CD4-positive, alpha-beta T cell treated with Interleukin-6 at 100 ng/mL for 8 hours (primary cell): ENCODE measurements around the gene GOLGA7B.

Experiments
- DNase-seq: peaks from one replicate; pipeline ENCODE4 v3.0.0-alpha.2; 2020; ENCODE audit warnings: mixed read lengths, low spot score

Gene GOLGA7B

GRCh38 chr10:97849687-97850402 is at the start of gene GOLGA7B:
TSS of gene GOLGA7B (plus strand) at chr10:97849843. CDS start at chr10:97850304, 461 bp downstream.
- DNase-seq, result peak; percentile 52

GRCh38 chr10:97800474-97800873 is 49.2 kb upstream of the GOLGA7B start:
- no peak for DNase-seq

DNA sequence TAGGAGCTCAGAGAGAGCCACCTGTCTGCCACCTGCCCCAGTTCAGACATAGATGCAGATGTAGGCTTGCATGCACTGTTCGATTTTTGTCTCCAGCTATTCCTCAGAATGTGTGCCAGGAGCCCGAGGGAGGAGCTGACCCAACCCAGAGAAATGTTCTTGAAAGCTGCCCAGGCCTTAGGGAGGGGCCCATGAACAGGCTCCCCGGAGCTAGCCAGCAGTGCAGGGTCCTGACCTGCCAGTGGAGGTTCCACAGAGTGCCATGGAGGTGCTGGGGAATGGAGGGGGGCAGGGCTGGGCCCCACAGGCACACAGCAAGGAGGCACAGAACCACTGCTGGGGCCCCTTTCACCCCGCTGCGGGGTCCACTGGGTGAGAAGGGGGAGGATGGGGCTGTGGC is 48.2 kb upstream of the GOLGA7B start:
- no peak for DNase-seq

GRCh38 chr10:97805096-97805884 is 44.4 kb upstream of the GOLGA7B start:
- no peak for DNase-seq

DNA sequence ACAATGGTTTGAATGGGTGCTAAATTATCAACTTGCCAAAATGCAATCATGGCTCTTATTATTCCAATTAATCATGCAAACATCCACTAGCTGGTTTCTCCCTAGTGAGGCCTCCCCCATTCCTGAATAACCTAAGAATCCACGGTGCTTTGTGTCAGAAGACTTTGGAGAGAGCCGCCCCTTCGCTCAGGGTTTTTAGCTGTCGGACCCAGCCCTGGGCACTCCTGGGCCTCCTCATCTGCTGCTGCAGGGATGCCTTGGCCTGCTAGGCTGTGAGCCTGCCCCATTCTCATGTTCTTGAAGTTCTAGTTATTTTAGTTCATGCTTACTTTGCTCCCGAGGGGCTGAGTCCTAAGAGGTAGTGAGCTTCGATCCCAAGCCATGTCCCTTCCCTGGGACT is 43.7 kb upstream of the GOLGA7B start:
- no peak for DNase-seq

GRCh38 chr10:97810446-97810845 is 39.2 kb upstream of the GOLGA7B start:
- DNase-seq, result no peak

- no peak for DNase-seq
Measured at GRCh38 chr10:97811958-97812357, 37.7 kb upstream of the GOLGA7B start.

DNA sequence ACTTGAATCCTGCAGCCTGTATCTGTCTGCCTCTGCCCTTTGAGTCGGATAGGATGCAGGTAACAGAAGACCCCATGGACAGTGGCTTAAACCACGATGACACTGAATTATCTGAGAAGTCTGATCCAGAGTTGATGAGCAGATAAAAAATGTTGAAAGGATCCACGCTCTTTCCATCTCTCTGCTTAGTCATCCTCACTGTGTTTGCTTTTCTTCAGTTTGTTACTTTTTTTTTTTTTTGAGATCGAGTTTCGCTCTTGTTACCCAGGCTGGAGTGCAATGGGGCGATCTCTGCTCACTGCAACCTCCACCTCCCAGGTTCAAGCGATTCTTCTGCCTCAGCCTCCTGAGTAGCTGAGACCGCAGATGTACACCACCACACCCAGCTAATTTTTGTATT is 36.9 kb upstream of the GOLGA7B start:
- DNase-seq, result no peak

DNA sequence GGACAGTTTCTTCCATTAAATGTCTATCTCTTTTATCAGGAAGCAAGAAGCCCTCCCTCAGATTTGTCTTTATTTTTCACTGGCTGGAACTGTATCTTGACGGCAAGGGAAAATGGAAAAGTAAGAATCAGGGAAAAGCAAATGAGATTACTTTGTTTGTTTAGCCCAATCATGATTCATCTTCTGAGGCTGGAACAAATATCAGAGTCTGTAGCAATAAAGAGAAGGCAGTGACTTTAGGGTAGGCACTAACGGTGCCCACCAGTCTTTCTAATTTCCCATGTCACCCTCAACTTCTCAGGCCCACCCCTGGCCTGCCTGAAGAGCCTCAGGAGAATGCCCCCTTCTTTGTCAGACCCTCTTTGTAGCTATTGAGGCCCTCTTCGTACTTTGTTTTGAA is 36.3 kb upstream of the GOLGA7B start:
- no peak for DNase-seq

DNA sequence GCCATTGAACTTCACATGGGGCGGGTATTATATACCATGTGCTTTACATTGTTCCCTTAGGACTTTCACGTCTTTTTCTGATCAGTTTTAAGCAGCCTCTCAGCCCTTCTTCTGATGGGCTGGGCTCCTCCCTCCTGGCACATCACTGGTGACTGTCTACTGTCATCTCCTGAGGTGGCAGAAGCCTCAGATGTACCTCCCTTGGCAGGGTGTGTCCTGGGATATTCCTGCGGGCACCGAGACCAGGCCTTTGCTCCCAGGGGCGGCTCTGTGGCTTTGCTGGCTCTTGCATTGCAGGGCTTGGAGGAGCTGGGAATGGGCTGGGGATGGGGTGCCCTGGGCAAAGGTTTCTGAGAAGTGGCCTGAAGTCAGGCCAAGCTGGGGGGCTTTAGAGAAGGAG is 34.6 kb upstream of the GOLGA7B start:
- DNase-seq, result no peak

DNA sequence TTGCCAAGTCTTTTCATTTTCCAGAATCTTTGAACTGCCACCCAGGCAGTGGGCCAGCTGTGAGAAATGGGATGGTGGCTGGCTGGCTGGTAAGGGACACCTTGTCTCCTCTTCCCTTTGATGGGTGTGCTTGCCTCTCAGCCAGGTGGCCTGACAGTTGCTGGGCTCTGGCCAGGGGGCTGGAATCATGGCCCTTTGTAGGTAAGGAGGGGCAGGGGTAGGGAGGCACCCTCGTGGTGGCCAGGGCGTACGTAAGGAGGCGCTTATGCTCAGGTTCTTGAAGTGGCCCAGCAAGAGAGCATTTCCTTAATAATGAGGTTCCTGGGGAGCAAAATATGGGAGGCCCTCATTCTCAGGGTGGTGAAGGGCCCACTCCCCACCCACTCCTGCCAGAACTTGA is 33.0 kb upstream of the GOLGA7B start:
- DNase-seq, result no peak

GRCh38 chr10:97818572-97818971 is 31.1 kb upstream of the GOLGA7B start:
- no peak for DNase-seq

DNA sequence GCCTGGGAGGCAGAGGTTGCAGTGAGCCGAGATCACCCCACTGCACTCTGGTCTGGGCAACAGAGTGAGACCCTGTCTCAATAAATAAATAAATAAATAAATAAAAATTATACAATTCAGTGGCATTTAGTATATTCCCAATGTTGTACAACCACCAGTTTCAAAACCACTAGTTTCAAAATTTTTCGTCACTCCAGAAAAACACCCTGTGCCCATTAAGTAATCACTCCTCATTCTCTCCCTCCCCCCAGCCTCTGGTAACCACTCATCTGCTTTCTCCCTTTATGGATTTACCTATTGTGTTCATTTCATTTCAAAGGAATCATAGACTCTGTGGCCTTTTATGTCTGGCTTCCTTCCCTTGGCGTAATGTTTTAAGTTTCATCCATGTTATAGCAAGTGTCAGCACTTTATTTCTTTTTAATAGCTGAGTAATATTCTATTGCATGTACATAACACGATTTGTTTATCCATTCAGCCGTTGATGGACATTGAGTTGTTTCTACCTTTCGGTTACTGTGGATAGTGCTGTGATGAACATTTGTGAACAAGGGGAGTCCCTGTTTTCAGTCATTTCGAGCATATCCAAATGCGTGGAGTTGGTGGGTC is 29.4 kb upstream of the GOLGA7B start:
- DNase-seq, result no peak

GRCh38 chr10:97821308-97822038 is 28.2 kb upstream of the GOLGA7B start:
- no peak for DNase-seq

- DNase-seq, result no peak
Measured at GRCh38 chr10:97822261-97822687, 27.4 kb upstream of the GOLGA7B start.

- DNase-seq, result no peak
Measured at GRCh38 chr10:97823734-97824133, 25.9 kb upstream of the GOLGA7B start.

DNA sequence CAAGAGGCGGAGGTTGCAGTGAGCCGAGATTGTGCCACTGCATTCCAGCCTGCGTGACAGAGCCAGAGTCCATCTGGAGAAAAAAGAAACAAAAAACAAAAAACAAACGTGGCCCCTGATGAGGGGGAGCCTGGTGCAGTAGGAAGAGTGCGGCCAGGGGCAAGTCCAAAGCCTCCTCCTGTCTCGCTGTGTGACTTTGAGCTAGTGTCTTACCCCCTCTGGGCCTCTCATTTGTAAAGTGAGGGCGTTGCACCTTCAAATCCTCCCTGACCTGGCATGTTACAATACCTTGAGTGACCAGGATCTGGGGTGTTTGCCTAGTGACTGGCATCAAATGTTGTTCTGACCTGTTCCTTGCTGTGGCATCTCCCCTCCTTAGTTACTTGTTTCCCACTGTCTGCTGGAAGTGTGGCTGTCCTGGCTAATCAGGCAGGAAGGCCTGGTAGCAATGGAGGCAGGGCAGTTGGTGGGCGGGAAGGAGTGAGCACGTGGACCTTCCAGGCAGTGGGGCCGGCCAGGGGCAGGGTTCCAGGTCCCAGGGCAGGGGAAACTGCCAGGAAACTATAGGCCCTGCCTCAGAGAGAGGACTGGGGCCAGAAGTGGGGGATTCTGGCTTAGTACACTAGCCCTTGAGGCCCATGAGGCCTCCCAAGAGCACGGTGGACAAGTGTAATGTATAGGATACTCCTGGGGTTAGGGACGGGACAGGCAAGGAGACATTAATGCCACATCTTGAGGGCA is 24.5 kb upstream of the GOLGA7B start:
- no peak for DNase-seq

- DNase-seq, result no peak
Measured at GRCh38 chr10:97826892-97827291, 22.8 kb upstream of the GOLGA7B start.

DNA sequence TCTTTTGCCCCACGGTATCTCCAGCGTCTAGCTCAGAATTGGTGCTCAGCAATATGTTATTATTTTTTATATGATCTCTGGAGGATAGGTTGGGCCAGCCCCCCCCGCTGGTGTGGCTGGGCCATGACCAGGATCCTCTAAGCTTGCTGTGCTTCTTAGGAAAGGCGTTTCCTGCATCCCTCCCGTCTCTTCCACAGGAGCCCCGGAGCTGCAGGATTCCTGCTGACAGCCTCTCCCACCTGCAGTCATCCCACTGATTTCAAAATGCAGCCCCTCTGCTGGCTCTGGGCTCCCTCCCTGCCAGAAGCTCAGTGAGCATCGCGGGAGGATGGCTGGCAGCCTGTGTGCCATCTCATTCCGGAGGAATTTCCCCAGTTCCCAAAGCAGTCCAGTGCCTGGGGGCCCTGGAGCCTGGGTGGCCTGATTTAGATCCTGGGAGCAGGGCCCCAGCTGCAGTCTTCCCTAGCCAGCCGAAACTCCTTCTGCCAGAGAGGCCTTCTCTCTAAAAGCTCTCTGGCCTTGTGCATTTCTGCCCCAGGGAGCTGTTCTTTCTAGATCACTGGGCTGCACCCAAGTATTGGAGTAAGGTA is 21.8 kb upstream of the GOLGA7B start:
- no peak for DNase-seq

DNA sequence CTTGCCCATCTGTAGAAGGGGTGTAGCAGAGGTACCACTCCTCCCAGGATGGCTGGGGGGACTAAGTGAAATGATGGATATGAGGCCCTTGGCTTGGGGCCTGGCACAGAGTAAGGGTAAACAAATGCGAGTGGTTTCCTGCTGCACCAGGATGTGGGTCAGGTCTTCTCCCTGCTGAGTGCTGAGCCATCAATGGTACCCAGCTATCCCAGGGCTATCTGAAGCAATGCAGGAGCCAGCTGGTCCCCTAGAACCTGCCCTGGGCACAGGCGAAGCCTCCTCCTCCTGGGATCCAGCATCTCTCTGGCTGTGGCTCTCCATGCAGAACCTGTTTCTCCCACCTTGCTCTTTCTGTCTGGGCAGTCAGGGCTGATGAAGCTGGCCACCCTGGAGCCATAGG is 20.9 kb upstream of the GOLGA7B start:
- DNase-seq, result peak; percentile 25

DNA sequence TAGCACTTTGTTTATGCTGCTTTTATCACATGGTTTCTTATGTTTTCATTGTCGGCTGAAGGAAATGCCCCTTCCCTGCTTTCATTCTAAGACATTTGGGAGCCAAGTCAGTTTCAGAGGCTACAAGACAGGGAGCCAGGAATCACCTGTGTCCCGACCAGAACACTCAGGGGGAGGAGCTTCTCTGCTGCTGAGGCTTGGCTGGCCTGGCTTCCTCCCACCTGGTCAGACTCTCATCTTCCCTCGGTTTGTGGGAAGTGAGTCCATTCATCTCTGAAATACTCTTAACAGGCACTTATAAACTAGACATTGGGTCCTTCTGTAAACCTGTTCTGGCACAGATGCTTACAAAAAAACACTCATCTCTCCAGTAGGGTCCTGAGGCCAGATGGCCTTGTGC is 19.6 kb upstream of the GOLGA7B start:
- no peak for DNase-seq
